ENCODE results near the gene ZGRF1. TPM values are rescaled to one million over a fixed set of nuclear protein-coding genes. Genes with fewer than 3 reads are reported as not detected.

Gene ZGRF1
- total and polyA plus RNA-seq, 10 of the 15 experiments (the other 5 are each of a cell fraction or from before 2014, with no cell fraction given): 8.5 to 32.1 (median 20.1) TPM

MicroRNA genes within 50 kb of the gene (microRNA counts, 767-probe panel; counts per million panel counts)
- 1,438 counts per million, percentile 53 among the panel's probes with 10 or more counts for microRNA hsa-miR-302a-3p
- 55.3 counts per million for microRNA hsa-miR-302b-3p
- 55.3 counts per million for microRNA hsa-miR-302c-3p
- microRNA hsa-miR-302d-3p: 2,987 counts per million, percentile 88 among the panel's probes with 10 or more counts
- microRNA hsa-miR-367-3p: 784 counts per million, percentile 18 among the panel's probes with 10 or more counts

Small RNA genes within 50 kb of the gene (microRNA-seq; reads per million reads assigned to microRNA genes)
- gene MIR302A (not detected), gene MIR302B (not detected), gene MIR302C (not detected), gene MIR302D (not detected), gene MIR367 (not detected)

Small RNA genes within 50 kb of the gene (small RNA-seq; reads per million reads assigned to genes)
- not detected for gene MIR302A
- not detected for gene MIR302C
- gene MIR302D: not detected
- not detected for gene MIR367

Other genes starting within 250 kb of the ZGRF1 start
- gene NEUROG2, start 120.7 kb downstream of the ZGRF1 start, total RNA-seq (2014; rRNA removed): 2.2 and 2.6 TPM in 2 replicates
- gene NEUROG2, start 120.7 kb downstream of the ZGRF1 start, total RNA-seq (2014; rRNA removed; fragmentation: Illumina TruSeq; extraction: Trizol): 1.1 and 1.6 TPM in 2 replicates
- gene NEUROG2, start 120.7 kb downstream of the ZGRF1 start, total RNA-seq (2021): 1.9 and 2.9 TPM in 2 replicates
- 1.2 and 1.4 TPM in 2 replicates for gene NEUROG2, start 120.7 kb downstream of the ZGRF1 start, polyA plus RNA-seq (2011; rRNA removed)
- gene NEUROG2, start 120.7 kb downstream of the ZGRF1 start, polyA plus RNA-seq (2014; fragmentation: Illumina TruSeq; extraction: Trizol): 1.2 and 1.9 TPM in 2 replicates
- gene NEUROG2, start 120.7 kb downstream of the ZGRF1 start, polyA plus RNA-seq (2014; fragmentation: Nextera tagmentation; extraction: Ambion mirVana): under 1 TPM; 0.53 to 0.68 TPM
- 2.2 and 3.3 TPM in 2 replicates for gene NEUROG2, start 120.7 kb downstream of the ZGRF1 start, polyA plus RNA-seq (2014; rRNA removed)
- gene NEUROG2, start 120.7 kb downstream of the ZGRF1 start, polyA plus RNA-seq (2016; fragmentation: Nextera tagmentation; extraction: Ambion mirVana): under 1 TPM; 0.66 to 0.92 TPM
- gene LARP7, start 234 bp upstream of the ZGRF1 start, total RNA-seq (2014; rRNA removed): 27.8 and 41.8 TPM in 2 replicates
- gene LARP7, start 234 bp upstream of the ZGRF1 start, total RNA-seq (2014; rRNA removed; fragmentation: Illumina TruSeq; extraction: Trizol): 85.5 and 88.1 TPM in 2 replicates
- 36.6 and 41.7 TPM in 2 replicates for gene LARP7, start 234 bp upstream of the ZGRF1 start, total RNA-seq (2021)
- 49.5 and 111 TPM in 2 replicates for gene LARP7, start 234 bp upstream of the ZGRF1 start, polyA plus RNA-seq (2011; rRNA removed)
- 84.9 and 111 TPM in 2 replicates for gene LARP7, start 234 bp upstream of the ZGRF1 start, polyA plus RNA-seq (2014; fragmentation: Illumina TruSeq; extraction: Trizol)
- gene LARP7, start 234 bp upstream of the ZGRF1 start, polyA plus RNA-seq (2014; fragmentation: Nextera tagmentation; extraction: Ambion mirVana): 100 to 1,000 TPM in 1 of 2 experiments, 10 to 100 TPM in 1; 79.0 to 107 TPM
- gene LARP7, start 234 bp upstream of the ZGRF1 start, polyA plus RNA-seq (2014; rRNA removed): 32.2 and 44.4 TPM in 2 replicates
- 10 to 100 TPM; 59.1 to 64.4 TPM for gene LARP7, start 234 bp upstream of the ZGRF1 start, polyA plus RNA-seq (2016; fragmentation: Nextera tagmentation; extraction: Ambion mirVana)

Measured in GM12878 (cell line).